GM20431 (cell line): ENCODE results near the gene CHID1.

Experiments used
- in situ Hi-C: fragments of 300-500 bp; cut with MseI, MboI; formaldehyde crosslinking; loops from one replicate; pipeline ENCODE4 v1.15.0; 2020; ENCODE audit warnings: low sequenced_read_pairs; ENCODE audit not compliant: unreplicated experiment

Gene CHID1

DNA sequence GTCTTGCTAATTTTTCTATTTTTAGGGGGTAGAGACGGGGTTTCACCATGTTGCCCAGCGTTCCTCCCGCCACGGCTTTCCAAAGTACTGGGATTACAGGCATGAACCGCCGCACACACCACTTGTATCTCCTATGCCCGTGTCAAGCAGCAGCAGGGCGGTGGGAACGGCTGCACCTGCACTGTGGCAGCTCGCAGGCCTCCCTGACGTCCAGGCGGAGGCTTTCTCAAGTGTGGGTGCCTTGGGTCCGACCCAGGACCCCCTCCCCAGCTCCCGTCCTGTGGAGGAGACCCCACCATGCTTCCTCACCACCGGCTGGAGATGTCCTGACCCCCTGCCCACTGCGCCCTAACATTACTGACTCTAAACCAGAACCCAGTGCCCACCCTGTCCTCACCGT, 42.2 kb downstream of the CHID1 start:
- in situ Hi-C loops: no loop called here

DNA sequence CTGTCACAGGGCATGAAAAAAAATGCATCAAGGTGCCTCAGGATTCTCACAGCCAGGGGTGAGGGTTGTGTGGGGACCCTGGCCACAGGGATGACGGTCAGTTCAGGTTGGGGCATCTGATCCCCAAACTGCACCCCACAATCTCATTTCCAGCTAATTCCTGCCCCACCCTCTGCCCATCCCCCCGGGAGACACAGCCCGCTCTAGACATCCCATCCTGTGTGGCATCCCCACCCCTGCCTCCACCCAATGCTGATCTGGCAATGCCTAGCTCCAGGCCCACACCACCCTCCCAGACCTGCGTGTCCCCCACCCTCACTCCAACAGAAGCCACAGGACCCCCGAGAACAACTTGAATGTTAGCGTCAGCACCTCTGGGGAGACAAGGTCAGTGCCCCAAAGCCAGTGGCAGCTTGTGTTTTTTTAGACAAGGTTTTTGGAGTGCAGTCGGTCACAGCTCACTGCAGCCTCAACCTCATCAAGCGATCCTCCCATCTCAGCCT, 42.7 kb downstream of the CHID1 start:
- in situ Hi-C loops: no loop called here

DNA sequence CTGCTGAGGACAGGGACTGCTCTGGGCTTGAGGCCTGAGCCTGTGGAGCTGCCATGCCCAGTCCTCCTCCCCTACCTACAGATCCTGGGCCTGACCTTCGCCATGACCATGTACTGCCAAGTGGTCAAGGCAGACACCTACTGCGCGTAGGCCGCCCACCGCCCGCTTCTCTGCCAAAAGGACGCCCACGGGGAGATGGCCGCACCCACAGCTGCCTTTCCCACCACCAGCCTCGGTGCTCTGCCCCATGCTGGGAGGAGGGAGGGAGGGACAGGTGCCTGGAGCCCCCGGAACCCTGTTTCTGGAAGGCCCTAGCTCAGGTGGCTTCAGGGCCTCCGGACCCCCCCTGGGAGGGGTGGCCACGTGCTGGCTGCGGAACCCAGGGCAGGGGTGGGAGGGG, 44.1 kb downstream of the CHID1 start:
- in situ Hi-C loops: no loop called here

DNA sequence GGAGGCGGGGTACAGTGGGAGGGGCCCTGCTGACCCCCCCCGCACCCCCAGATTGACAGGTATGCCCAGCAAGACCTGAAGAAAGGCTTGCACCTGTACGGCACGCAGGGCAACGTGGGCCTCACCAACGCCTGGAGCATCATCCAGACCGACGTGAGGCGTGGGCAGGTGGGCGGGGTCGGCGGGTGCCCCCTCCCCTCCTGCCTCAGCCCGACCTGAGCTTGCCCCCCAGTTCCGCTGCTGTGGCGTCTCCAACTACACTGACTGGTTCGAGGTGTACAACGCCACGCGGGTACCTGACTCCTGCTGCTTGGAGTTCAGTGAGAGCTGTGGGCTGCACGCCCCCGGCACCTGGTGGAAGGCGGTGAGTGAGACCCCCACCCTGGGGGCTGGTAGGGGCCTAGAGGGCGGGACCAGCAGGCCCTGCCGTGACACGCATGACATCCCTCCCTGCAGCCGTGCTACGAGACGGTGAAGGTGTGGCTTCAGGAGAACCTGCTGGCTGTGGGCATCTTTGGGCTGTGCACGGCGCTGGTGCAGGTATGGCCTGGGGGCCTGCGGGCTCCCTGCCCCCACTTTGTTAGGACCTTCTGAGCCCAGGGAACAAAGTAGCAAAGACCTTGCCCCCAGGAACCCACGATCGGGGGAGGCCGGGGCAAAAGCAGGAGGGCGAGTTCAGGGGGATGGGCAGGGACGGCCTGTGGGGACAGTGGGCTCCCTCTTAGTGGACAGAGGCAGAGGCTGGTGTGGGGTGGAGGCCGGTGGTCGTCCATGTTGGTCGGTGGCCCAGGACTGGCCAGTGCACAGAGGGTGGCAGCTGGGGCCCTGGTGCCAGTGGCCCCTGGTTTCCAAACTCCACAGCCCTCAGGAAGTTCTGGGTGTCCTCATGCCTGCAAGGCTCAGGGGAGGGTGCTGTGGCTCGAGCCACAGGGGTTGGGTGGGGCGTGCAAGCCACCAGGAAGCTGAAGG, 44.9 kb downstream of the CHID1 start:
- in situ Hi-C loops: no loop called here

DNA sequence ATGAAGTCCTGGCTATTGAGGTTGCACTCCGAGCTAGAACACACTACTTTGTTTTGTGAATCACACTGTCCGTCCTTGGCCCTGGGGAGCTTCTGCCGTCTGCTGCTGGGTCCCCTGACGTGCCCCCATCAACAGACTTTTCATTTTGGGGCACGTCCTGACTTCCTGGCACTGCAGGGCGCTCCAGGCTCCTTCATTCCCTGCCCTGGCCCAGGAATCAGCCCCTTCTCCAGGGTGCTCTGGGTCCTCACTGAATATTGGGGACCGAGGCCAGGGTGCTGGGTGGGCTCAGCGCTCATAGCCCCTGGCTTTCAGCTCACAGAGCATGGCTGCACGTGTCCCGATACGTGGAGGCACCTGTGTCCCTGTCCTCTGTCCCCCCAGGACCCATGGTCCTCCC, 45.7 kb downstream of the CHID1 start:
- in situ Hi-C loops: no loop called here

DNA sequence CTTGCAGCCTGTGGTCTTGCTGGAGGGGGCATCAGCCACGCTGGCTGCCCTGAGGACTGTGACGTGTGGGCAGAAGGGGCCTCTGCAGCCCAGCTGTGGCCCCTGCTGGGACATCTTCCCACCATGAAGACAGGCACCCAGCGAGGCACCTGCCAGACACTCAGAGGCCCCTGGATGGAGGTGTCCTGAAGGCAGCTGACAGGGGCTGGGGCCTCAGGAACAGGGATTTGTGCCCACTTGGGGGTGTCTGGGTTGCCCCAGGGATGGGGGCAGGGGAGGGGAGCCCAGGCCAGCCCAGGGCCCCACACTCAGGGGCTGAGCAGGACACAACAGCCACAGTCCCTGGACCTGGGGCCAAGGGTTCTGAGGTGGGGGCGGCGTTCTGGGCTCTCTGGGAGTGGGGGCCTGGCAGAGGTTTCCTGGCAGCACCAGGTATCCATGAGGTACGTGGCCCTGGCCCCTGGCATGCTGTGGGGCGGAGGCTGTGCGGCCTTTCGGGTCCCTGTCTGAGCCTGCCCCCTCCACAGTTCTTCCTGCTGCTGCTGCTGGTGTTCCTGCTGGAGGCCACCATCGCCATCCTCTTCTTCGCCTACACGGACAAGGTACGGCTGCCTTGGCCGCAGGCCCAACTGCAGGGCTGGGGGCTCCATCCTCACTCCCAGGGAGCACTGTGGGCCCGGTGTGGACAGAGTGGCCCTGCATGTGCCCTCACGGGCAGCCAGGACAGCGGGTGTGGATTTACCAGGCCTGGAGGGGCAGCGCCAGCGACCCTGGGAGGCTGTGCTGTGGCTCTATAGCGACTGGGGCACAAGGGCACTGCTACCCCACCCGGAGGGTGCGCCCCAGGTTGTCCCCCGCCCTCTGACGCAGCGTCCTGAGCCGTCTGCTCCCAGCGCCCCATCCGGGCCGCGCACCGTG, 46.4 kb downstream of the CHID1 start:
- in situ Hi-C loops: no loop called here

DNA sequence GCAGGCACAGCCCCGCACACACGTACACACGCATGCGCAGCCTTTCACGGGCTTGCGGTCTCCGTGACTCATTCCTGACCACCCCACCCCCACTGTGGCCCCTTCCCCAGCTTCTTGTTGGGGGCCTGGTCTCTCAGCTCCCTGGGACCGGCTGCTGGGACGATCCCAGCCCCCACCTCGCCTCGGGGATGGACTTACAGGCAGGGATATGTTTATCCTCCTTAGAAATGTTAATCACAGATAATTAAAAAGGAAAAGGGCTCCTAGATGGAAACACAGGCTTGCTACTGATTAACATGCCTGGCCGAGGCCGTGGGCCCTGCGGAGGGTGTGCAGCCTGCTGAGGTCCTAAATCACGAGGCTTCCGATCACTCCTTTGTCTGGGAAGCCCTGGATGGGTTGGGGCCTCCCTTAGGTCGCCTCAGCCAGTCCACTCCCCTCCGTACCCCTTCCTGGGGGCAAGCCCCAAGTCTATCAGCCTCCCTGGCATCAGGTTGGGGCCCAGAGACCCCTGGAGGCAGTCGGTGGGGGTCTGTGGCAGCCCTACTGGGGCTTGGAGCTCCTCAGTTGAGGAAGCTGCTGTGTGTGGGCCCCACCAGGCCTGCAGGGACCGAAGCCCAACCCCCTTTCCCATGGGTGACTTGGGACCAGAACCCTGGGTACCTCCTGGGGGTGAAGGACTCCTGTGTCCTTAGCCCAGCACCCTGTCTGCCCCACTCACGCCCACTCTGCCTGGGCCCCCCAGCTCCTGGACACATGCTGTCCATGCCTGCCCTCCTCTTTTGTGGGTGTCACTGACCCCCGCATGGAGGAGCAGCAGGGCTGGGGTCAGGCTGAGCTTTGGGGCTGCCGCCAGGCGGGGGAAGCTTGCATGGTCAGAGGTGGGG, 47.3 kb downstream of the CHID1 start:
- in situ Hi-C loops: no loop called here

DNA sequence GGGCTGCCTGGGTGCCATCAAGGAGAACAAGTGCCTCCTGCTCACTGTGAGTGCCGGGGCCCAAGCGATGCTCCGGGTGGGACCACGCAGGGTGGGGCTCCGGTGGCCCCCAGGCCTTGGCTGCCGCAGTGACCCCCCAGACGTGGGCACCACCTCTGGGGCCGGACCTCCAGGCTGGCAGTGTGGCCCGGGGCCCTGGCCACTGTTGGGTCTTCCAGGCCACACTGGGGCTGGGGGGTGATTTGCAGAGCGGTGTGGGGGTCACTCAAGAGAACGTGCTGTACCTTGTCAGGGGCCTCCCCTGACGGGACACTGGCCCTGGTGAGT, 48.0 kb downstream of the CHID1 start:
- in situ Hi-C loops: no loop called here

DNA sequence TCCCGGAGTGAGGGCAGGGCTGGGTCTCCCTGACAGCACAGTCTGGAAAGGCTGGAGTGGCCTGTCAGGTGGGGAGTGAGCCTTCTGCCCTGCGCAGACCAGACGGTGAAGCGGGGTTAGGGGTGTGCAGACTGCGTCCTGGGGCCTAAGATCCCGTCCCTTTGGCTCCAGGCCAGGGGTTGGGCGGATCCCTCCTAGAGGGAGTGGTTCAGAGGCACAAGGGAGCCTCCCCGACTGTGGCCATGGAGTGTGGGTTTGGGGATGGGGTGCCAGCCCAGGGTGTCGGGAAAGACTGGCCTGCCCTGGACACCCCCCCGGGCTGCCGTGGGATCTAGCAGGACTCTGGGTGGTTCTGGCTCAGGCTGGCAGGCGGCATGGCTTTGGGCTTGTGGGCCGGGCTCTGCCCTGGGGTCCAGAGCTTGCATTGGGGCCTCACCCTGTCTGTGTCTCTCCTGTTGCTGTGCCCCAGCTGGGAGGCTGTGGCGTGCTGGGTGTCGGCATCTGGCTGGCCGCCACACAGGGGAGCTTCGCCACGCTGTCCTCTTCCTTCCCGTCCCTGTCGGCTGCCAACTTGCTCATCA, 48.4 kb downstream of the CHID1 start:
- in situ Hi-C loops: no loop called here

DNA sequence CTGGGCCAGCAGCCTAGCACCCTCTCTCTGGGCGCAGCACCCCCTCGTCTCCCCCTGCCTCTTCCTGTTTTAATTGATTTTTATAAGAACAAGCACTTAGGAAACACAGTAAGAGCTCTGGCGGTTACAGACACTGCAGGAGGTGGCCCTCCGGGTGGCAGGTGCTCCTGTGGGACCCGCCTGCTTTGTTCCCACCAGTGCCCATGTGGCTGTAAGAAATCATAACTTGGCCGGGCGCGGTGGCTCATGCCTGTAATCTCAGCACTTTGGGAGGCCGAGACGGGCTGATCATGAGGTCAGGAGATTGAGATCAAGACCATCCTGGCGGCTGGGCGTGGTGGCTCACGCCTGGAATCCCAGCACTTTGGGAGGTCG, 49.5 kb downstream of the CHID1 start:
- in situ Hi-C loops: no loop called here

DNA sequence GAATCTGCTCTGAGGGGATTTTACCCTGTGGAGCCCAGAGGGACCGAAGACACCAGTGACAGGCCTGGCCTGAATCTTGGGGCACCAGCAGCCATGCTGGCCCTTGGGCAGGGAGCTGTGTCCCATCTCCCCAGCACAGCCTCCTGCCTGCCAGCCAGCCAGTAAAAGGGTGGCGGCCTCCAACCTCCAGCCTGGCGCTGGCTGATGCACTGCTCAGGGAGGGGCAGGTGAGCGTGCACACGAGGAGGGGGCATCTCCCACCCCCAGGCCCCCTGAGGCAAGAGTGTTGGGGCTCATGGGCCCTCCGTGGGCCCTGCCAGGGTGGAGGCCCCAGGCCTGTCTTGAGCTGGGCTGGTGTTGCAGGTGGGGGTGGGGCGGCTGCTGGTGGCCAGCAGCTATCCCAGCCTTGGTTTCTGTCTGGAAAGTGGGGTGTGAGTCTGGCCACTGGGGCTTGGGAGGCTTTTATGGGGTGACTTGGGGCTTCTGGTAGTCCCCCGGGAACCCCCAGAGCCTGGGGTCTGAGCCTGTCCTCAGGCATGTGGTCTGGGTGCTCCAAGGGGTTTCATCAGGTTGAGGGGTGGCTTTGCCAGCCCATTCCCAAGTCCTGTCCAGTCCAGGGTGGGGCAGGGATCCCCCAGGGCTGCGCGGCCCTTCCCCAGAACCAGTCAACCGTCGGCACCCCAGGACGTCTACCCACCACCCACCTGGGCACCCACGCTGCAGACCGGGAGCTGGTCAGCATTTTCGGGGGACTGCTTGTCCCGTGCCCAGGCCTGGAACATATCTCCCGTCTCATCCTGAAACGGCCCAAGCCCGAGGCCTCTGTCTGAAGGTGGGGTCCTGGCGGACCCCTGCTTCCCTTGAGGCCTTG, 50.1 kb downstream of the CHID1 start:
- in situ Hi-C loops: no loop called here

DNA sequence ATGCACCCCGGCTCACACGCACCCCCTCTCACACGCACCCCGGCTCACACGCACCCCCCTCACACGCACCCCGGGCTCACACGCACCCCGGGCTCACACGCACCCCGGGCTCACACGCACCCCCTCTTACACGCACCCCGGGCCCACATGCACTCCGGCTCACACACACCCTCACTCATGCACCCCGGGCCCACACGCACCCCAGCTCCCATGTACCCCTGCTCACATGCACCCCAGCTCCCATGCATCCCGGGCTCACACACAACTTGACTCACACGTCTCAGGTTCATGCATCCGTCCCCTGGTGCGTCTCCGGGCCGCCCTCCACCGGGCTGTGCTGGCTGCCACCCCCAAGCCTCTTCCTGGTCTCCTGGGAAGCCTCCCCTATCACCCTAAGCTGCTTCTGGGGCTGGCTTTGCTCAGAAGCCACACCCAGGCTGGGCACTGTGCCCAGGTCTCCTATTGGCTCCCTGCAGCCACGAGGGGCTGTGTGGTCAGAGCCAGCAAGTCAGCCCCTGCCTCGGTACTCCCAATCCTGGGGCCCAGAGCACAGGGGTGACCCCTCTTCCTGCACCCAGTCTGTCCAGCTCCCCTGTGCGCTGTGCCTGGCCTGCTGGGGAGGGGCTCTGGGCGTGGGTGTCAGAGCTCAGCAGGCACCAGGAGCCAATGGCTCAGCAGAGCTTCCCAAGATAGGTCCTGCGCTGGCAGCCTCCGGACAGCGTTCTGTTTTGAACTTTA, 51.0 kb downstream of the CHID1 start:
- in situ Hi-C loops: loop anchor here (10.0 kb wide), 1 partner anchor 195 kb away; no protein-coding TSS in a partner anchor

DNA sequence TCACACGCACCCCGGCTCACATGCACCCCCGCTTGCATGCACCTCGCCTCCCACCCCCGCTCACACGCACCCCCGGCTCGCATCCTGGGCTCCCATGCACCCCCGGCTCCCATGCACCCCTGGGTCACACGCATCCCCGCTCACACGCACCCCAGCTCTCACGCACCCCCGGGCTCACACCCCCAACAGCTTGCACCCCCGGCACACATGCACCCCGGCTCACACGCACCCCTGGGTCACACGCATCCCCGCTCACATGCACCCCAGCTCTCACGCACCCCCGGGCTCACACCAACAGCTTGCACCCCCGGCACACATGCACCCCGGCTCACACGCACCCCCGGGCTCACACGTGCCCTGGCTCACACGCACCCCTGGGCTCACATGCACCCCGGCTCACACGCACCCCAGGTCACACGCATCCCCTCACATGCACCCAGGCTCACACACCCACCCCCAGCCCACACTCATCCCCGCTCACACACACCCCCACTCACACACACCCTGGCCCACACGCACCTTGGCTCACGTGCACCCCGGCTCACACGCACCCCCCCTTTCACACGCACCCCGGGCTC, 51.8 kb downstream of the CHID1 start:
- in situ Hi-C loops: loop anchor here (10.0 kb wide), 1 partner anchor 196 kb away; no protein-coding TSS in a partner anchor

DNA sequence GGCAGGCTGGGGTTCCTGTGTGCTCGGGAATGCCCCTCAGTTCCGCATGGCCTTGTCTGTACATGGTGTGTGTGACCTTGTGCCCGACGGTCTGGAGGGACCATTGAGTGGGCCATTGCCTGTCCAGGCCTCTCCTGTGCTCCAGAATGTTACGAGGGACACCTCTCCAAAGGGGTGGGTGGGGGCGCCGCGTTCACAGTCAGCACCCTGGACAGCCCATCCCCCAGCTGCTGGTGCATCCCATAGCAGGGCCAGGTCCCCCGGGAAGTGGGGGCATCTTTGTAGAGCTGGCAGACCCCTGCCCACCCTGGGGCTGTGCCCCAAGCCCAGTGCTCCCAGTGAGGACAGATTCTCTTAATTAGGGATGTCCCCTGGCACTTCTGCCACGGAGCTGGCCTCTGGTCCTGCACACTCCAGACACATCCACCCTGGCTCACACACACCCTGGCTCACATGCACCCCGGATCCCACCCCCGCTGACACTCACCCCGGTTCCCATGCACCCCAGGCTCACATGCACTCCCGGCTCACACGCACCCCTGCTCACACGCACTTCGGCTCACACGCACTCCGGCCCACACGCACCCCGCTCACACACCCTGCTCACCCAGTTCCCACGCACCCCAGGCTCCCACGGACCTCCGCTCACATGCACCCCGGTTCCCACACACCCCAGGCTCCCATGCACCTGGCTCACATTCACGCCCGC, 52.4 kb downstream of the CHID1 start:
- in situ Hi-C loops: loop anchor here (10.0 kb wide), 1 partner anchor 197 kb away; no protein-coding TSS in a partner anchor

DNA sequence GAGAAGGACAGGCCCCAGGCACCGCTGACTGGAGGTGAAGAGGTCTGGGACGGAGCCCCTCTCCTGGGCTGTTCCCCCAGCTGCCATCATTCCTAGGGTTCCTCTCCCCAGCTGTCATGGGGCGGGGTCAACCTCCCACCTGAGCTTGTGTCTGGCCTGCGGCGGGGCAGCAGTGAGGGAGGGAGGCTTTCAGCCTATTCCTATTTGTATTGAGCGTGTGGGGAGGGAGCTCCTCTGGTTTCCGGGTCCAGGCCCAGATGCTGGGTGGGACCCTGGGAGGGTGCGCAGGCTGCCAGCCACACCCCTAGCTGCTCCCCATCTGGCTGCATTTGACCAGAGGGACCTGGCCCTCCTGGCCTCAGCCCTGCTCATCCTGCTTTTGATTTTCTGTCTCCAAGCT, 54.2 kb downstream of the CHID1 start:
- in situ Hi-C loops: loop anchor here (10.0 kb wide), 1 partner anchor 198 kb away; no protein-coding TSS in a partner anchor

DNA sequence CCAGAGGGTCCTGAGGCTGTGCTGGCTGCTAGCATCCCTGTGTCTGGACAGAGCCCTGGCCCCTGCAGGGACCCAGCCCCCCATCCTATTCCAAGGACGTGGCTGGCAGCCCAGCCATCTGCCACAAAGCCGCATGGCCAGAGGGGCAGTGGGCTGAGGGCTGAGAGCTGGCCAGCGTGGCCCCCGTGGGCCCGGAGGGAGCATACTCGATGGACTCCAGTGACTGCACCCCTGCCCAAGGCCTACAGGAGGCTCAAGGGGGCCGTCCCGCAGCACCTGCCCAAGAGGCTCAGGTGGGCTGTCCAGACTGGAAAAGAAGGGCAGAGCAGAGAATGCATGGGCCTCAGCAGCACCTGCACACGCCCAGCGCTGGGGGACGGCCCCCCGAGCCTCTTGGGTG, 54.8 kb downstream of the CHID1 start:
- in situ Hi-C loops: loop anchor here (10.0 kb wide), 1 partner anchor 199 kb away; no protein-coding TSS in a partner anchor

DNA sequence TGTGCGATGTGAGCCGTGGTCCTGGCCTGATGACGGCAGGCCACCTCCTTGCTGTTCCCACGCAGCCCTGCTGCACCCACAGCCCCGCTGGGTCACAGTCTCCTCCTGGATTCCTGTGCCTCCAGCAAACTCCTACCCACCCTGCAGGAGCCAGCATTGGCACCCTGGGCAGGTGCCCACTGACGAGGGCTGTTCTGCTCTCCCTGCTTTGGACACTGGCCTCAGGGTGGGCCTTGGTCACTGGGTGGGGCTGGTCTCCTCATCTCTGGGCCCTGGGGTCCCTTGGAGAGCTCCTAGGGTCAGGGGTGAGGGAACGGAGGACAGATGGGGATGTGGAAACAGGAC, 55.3 kb downstream of the CHID1 start:
- in situ Hi-C loops: loop anchor here (10.0 kb wide), 1 partner anchor 199 kb away; no protein-coding TSS in a partner anchor
